ENCODE measurements around the gene UCKL1. TPM values are rescaled to one million over a fixed set of nuclear protein-coding genes. Genes with fewer than 3 reads are reported as not detected.

UCKL1 gene
- total and polyA plus RNA-seq, 12 donors = 12.1 to 101 (median 37.8) TPM

GRCh38 chr20:63947638-63948456, 8.4 kb downstream of the UCKL1 start:
- intact Hi-C loops (cut with DNase I) = no loop called here

GRCh38 chr20:63946986-63947637, 9.1 kb downstream of the UCKL1 start:
- intact Hi-C loops (cut with DNase I) = no loop called here
- H3K4me3 ChIP-seq = no peak overlapping the region
- DNase-seq = peak; percentile 69 to 91 (median 85)
- no peaks in the 10 kb centered on the region for H3K27me3 ChIP-seq
- no peaks in the 10 kb centered on the region for H3K9me3 ChIP-seq (replicated peaks in 1 of 3)
- H3K36me3 ChIP-seq (replicated peaks in 1 of 2) = peaks cover 0 to 38% of the 10 kb centered on the region in 2 donors
- peak overlapping the region in 4 of 5 donors; percentile 32 to 98 (median 93) for H3K27ac ChIP-seq
- peaks cover 48 to 52% of the 10 kb centered on the region in 2 donors for H3K4me1 ChIP-seq (replicated peaks in 1 of 2)
- TF ChIP-seq POLR2A (IDR thresholded peaks at IDR 0.05) = peak in 1 of 2 donors; percentile 42
- peak in 5 of 6 experiments; percentile 15 to 47 (median 24) for TF ChIP-seq CTCF (IDR thresholded peaks at IDR 0.05)
- 48 to 76% (median 52%) methylated on average over 12 to 15 of the region's 15 CpGs for WGBS, 4 donors

More at GRCh38 chr20:63947638-63948456, 8.4 kb downstream of the UCKL1 start:
- 16 to 27% (median 25%) methylated on average over 20 to 27 of the region's 27 CpGs for WGBS, 4 donors
- DNase-seq = peak in 3 of 7 donors; percentile 48 to 83 (median 72)
- TF ChIP-seq POLR2A (IDR thresholded peaks at IDR 0.05) (peak in 1 of 2 donors; percentile 5), CTCF (IDR thresholded peaks at IDR 0.05) (peak in 1 of 6 experiments; percentile 5)
- Histone ChIP-seq H3K27ac (peak overlapping the region; percentile 32 to 98 (median 89)), H3K27me3 (no peaks in the 10 kb centered on the region), H3K36me3 (replicated peaks in 1 of 2) (peaks cover 0 to 35% of the 10 kb centered on the region in 2 donors), H3K4me1 (replicated peaks in 1 of 2) (peaks cover 50 to 56% of the 10 kb centered on the region in 2 donors), H3K4me3 (peak overlapping the region in 1 of 4 donors; percentile 14), H3K9me3 (replicated peaks in 1 of 3) (no peaks in the 10 kb centered on the region)

- Histone ChIP-seq H3K27me3 (no peaks in the 10 kb centered on the region), H3K9me3 (replicated peaks in 1 of 3) (no peaks in the 10 kb centered on the region), H3K4me1 (replicated peaks in 1 of 2) (peaks cover 39 to 43% of the 10 kb centered on the region in 2 donors), H3K4me3 (no peak overlapping the region), H3K36me3 (replicated peaks in 1 of 2) (peaks cover 0 to 38% of the 10 kb centered on the region in 2 donors), H3K27ac (peak overlapping the region in 3 of 5 donors; percentile 37 to 97 (median 54))
- peak in 2 of 7 donors; percentile 22 to 30 for DNase-seq
- intact Hi-C loops (cut with DNase I) = no loop called here
- 88 to 92% (median 89%) methylated on average over 11 to 39 of the region's 39 CpGs for WGBS, 4 donors
- TF ChIP-seq CTCF (IDR thresholded peaks at IDR 0.05) = no peak
- TF ChIP-seq POLR2A (IDR thresholded peaks at IDR 0.05) = no peak
Observed at GRCh38 chr20:63945921-63946920, 10.0 kb downstream of the UCKL1 start.
